Measurements from ENCODE around the gene KLRK1. TPM values are rescaled to one million over a fixed set of nuclear protein-coding genes. Genes with fewer than 3 reads are reported as not detected.

KLRK1 gene
- total RNA-seq, 4 donors from 2014 or later: 0.76 to 2.9 (median 0.76) TPM; not detected in 1

GRCh38 chr12:10364815-10365622 lies 24.8 kb downstream of the KLRK1 start:
- peak in 1 of 2 donors; percentile 9 for TF ChIP-seq POLR2A (IDR thresholded peaks at IDR 0.05)
- no peak for TF ChIP-seq CTCF (IDR thresholded peaks at IDR 0.05)
- no peaks in the 10 kb centered on the region for H3K36me3 ChIP-seq
- intact Hi-C loops (cut with DNase I; ENCODE audit: low total_unique reads): loop anchor here (10.0 kb wide), 1 partner anchor 150 kb away; the partner anchor contains the start of gene GABARAPL1
- H3K27ac ChIP-seq: peak overlapping the region; percentile 94 to 98
- H3K4me3 ChIP-seq: peak overlapping the region; percentile 39 to 58
- no peaks in the 10 kb centered on the region for H3K27me3 ChIP-seq
- H3K4me1 ChIP-seq: peaks cover 0 to 8% of the 10 kb centered on the region in 2 donors
- no peaks in the 10 kb centered on the region for H3K9me3 ChIP-seq
- peak; percentile 61 to 83 for DNase-seq

GRCh38 chr12:10363914-10364814 lies 25.7 kb downstream of the KLRK1 start:
- H3K27me3 ChIP-seq: no peaks in the 10 kb centered on the region
- intact Hi-C loops (cut with DNase I; ENCODE audit: low total_unique reads): loop anchor here (10.0 kb wide), 1 partner anchor 149 kb away; the partner anchor contains the start of gene GABARAPL1
- H3K9me3 ChIP-seq: no peaks in the 10 kb centered on the region
- DNase-seq: peak; percentile 57 to 58
- peaks cover 0 to 8% of the 10 kb centered on the region in 2 donors for H3K4me1 ChIP-seq
- peak in 1 of 2 donors; percentile 22 for TF ChIP-seq POLR2A (IDR thresholded peaks at IDR 0.05)
- no peak for TF ChIP-seq CTCF (IDR thresholded peaks at IDR 0.05)
- H3K36me3 ChIP-seq: no peaks in the 10 kb centered on the region
- peak overlapping the region; percentile 94 to 98 for H3K27ac ChIP-seq
- H3K4me3 ChIP-seq: peak overlapping the region; percentile 39 to 58

- Histone ChIP-seq H3K27me3 (no peaks in the 10 kb centered on the region), H3K4me1 (peaks cover 0 to 8% of the 10 kb centered on the region in 2 donors), H3K4me3 (peak overlapping the region; percentile 39 to 58), H3K9me3 (no peaks in the 10 kb centered on the region), H3K36me3 (no peaks in the 10 kb centered on the region), H3K27ac (peak overlapping the region; percentile 94 to 98)
- TF ChIP-seq POLR2A (IDR thresholded peaks at IDR 0.05): no peak
- TF ChIP-seq CTCF (IDR thresholded peaks at IDR 0.05): no peak
- no peak for DNase-seq
- intact Hi-C loops (cut with DNase I; ENCODE audit: low total_unique reads): loop anchor here (10.0 kb wide), 1 partner anchor 149 kb away; the partner anchor contains the start of gene GABARAPL1
Observed at GRCh38 chr12:10363658-10363913, 26.3 kb downstream of the KLRK1 start.

GRCh38 chr12:10362828-10363657 lies 26.8 kb downstream of the KLRK1 start:
- Histone ChIP-seq H3K27me3 (no peaks in the 10 kb centered on the region), H3K27ac (peak overlapping the region; percentile 94 to 98), H3K4me1 (peaks cover 0 to 8% of the 10 kb centered on the region in 2 donors), H3K9me3 (no peaks in the 10 kb centered on the region), H3K36me3 (no peaks in the 10 kb centered on the region), H3K4me3 (peak overlapping the region; percentile 39 to 58)
- intact Hi-C loops (cut with DNase I; ENCODE audit: low total_unique reads): loop anchor here (10.0 kb wide), 1 partner anchor 148 kb away; the partner anchor contains the start of gene GABARAPL1
- no peak for DNase-seq
- TF ChIP-seq CTCF (IDR thresholded peaks at IDR 0.05): no peak
- TF ChIP-seq POLR2A (IDR thresholded peaks at IDR 0.05): no peak

Measured in uterus (tissue), 4 donors.